H1 (cell line): ENCODE results near the gene TEAD1. TPM values are rescaled to one million over a fixed set of nuclear protein-coding genes. Genes with fewer than 3 reads are reported as not detected.

Source experiments
- CTCF ChIA-PET: fragments of 300-600 bp; sonication (Branson Sonifier 250); formaldehyde crosslinking; loops from one replicate; lab custom pipeline; 2021; ENCODE audit not compliant: partially characterized antibody; lab: Charles Lee
- POLR2A ChIA-PET: fragments of 300-600 bp; sonication (Branson Sonifier 250); formaldehyde crosslinking; loops from one replicate; lab custom pipeline; 2021; ENCODE audit warnings: inconsistent platforms; ENCODE audit not compliant: partially characterized antibody; lab: Charles Lee
- DNase-seq, 2 experiments: peaks; one replicate each; pipeline versions ENCODE4 v3.0.0 to v3.0.0-alpha.2; 2010 to 2022; ENCODE audit warnings: low spot score in 2 of 2, low read depth in 1 of 2, mixed read lengths in 1 of 2
- FAIRE-seq: peaks from 2 replicates; lab custom pipeline; 2011; peaks lifted over from hg19 to GRCh38; lab: Jason Lieb, UNC
- H2AFZ ChIP-seq: 2 replicates; pipeline ENCODE4 v1.8.1; 2012; ENCODE audit warnings: low read length, inconsistent platforms
- H2AK5ac ChIP-seq: 2 replicates; pipeline ENCODE4 v1.6.1; 2013; ENCODE audit warnings: low read depth, low read length
- H2BK120ac ChIP-seq: replicated peaks from 2 replicates; pipeline ENCODE3; 2013; ENCODE audit warnings: low read depth, low read length, inconsistent platforms
- H2BK12ac ChIP-seq: 2 replicates; pipeline ENCODE4 v1.6.1; 2013; ENCODE audit warnings: low read depth, low read length
- H2BK15ac ChIP-seq: 2 replicates; pipeline ENCODE4 v1.6.1; 2013; ENCODE audit warnings: low read length
- H2BK20ac ChIP-seq: 2 replicates; pipeline ENCODE4 v1.6.1; 2013; ENCODE audit warnings: low read length
- H2BK5ac ChIP-seq: 2 replicates; pipeline ENCODE4 v1.6.1; 2013; ENCODE audit warnings: low read depth, low read length
- H3K14ac ChIP-seq: 2 replicates; pipeline ENCODE4 v1.6.1; 2013; ENCODE audit warnings: inconsistent platforms; ENCODE audit not compliant: insufficient read length
- H3K18ac ChIP-seq: 2 replicates; pipeline ENCODE4 v1.6.1; 2013; ENCODE audit warnings: low read length; ENCODE audit errors: extremely low read depth
- H3K23ac ChIP-seq: 2 replicates; pipeline ENCODE4 v1.6.1; 2013; ENCODE audit warnings: inconsistent platforms; ENCODE audit not compliant: insufficient read length
- H3K23me2 ChIP-seq: 2 replicates; pipeline ENCODE4 v1.6.1; 2013; ENCODE audit warnings: low read depth, low read length
- H3K27ac ChIP-seq: 2 replicates; pipeline ENCODE4 v1.6.1; 2011; ENCODE audit warnings: low read depth, low read length, inconsistent platforms
- H3K27me3 ChIP-seq, 4 experiments: replicated peaks in 1 of 4; 1 replicate in 1 of 4; 2 replicates in 3 of 4; pipeline versions ENCODE4 v1.6.1 to v1.8.1; 2011 to 2013; ENCODE audit warnings: low read length in 3 of 4, mild to moderate bottlenecking in 3 of 4, inconsistent platforms in 2 of 4, mixed read lengths in 2 of 4, moderate library complexity in 1 of 4; ENCODE audit not compliant: control insufficient read depth in 3 of 4, insufficient read depth in 3 of 4; ENCODE audit errors: extremely low read depth in 1 of 4
- H3K36me3 ChIP-seq, 4 experiments: 2 replicates each; pipeline versions ENCODE4 v1.6.1 to v1.8.1; 2011 to 2013; ENCODE audit warnings: mild to moderate bottlenecking in 4 of 4, low read length in 3 of 4, moderate library complexity in 2 of 4, control low read depth in 1 of 4, inconsistent platforms in 1 of 4; ENCODE audit not compliant: insufficient read depth in 4 of 4, control insufficient read depth in 2 of 4
- H3K4ac ChIP-seq: replicated peaks from 2 replicates; pipeline ENCODE3; 2013; ENCODE audit warnings: low read length, low read depth, mixed read lengths, inconsistent platforms; ENCODE audit not compliant: insufficient read length
- H3K4me1 ChIP-seq, 4 experiments: replicated peaks in 1 of 4; 1 replicate in 1 of 4; 2 replicates in 3 of 4; pipeline versions ENCODE4 v1.6.1 to v1.8.1; 2011 to 2013; ENCODE audit warnings: low read length in 3 of 4, inconsistent platforms in 2 of 4, mixed read lengths in 1 of 4; ENCODE audit not compliant: insufficient read depth in 4 of 4, control insufficient read depth in 3 of 4
- H3K4me2 ChIP-seq, 2 experiments: 2 replicates each; pipeline versions ENCODE4 v1.6.1 to v1.8.1; 2011 to 2013; ENCODE audit warnings: low read depth in 2 of 2, low read length in 2 of 2, control low read depth in 1 of 2, inconsistent platforms in 1 of 2, mild to moderate bottlenecking in 1 of 2; ENCODE audit not compliant: insufficient read depth in 1 of 2
- H3K4me3 ChIP-seq, 4 experiments: fragments of 200-600, 300-600 bp in 1 of 4; sonication (generic), shearing (Covaris generic), sonication (Bioruptor Twin) in 1 of 4; 2 replicates each; pipeline versions ENCODE4 v1.5.1 to v1.8.1; 2011 to 2016; ENCODE audit warnings: low read length in 4 of 4, low read depth in 3 of 4, control low read depth in 2 of 4, inconsistent platforms in 2 of 4, mild to moderate bottlenecking in 2 of 4, mixed read lengths in 1 of 4, moderate library complexity in 1 of 4; ENCODE audit not compliant: insufficient read depth in 2 of 4; ENCODE audit errors: extremely low read depth in 1 of 4
- H3K56ac ChIP-seq: replicated peaks from 2 replicates; pipeline ENCODE3; 2013; ENCODE audit warnings: low read depth, mild to moderate bottlenecking, mixed read lengths, low read length, inconsistent platforms; ENCODE audit not compliant: insufficient read length
- H3K79me1 ChIP-seq: 2 replicates; pipeline ENCODE4 v1.6.1; 2013; ENCODE audit warnings: low read depth, low read length, control low read depth
- H3K79me2 ChIP-seq, 2 experiments: 2 replicates each; pipeline versions ENCODE4 v1.6.1 to v1.8.1; 2012 to 2013; ENCODE audit warnings: low read length in 2 of 2, mild to moderate bottlenecking in 2 of 2, inconsistent platforms in 1 of 2; ENCODE audit not compliant: insufficient read depth in 2 of 2, control insufficient read depth in 1 of 2
- H3K9ac ChIP-seq, 4 experiments: replicated peaks in 1 of 4; 1 replicate in 1 of 4; 2 replicates in 3 of 4; pipeline versions ENCODE4 v1.6.1 to v1.8.1; 2011 to 2013; ENCODE audit warnings: low read depth in 3 of 4, low read length in 3 of 4, control low read depth in 2 of 4, mild to moderate bottlenecking in 2 of 4, moderate library complexity in 2 of 4, inconsistent platforms in 1 of 4; ENCODE audit errors: extremely low read depth in 1 of 4
- H3K9me3 ChIP-seq, 2 experiments: 2 replicates each; pipeline versions ENCODE4 v1.6.1 to v1.8.1; 2012 to 2013; ENCODE audit warnings: mild to moderate bottlenecking in 2 of 2, moderate library complexity in 2 of 2, control low read depth in 1 of 2, inconsistent platforms in 1 of 2, low read depth in 1 of 2, low read length in 1 of 2, mixed read lengths in 1 of 2; ENCODE audit not compliant: insufficient read depth in 2 of 2
- H4K20me1 ChIP-seq, 2 experiments: replicated peaks in 1 of 2; 2 replicates each; pipeline versions ENCODE3 to v1.8.1; 2011 to 2013; ENCODE audit warnings: inconsistent platforms in 2 of 2, low read length in 2 of 2, mild to moderate bottlenecking in 1 of 2; ENCODE audit not compliant: insufficient read depth in 2 of 2, control insufficient read depth in 1 of 2
- H4K5ac ChIP-seq: 2 replicates; pipeline ENCODE4 v1.6.1; 2013; ENCODE audit warnings: low read length, low read depth, mixed read lengths, inconsistent platforms; ENCODE audit not compliant: insufficient read length
- H4K8ac ChIP-seq: 2 replicates; pipeline ENCODE4 v1.8.0; 2013; ENCODE audit warnings: mild to moderate bottlenecking, moderate library complexity, low read length, inconsistent platforms; ENCODE audit not compliant: insufficient read depth; ENCODE audit errors: extremely low read depth
- H4K91ac ChIP-seq: replicated peaks from 2 replicates; pipeline ENCODE3; 2013; ENCODE audit warnings: low read length, mixed read lengths, inconsistent platforms; ENCODE audit not compliant: insufficient read length
- ASH2L ChIP-seq: fragments of 200-600, 300-600 bp; sonication (generic); IDR thresholded peaks from one replicate; pipeline ENCODE4 v1.7.1; 2017; ENCODE audit warnings: low read length
- BRCA1 ChIP-seq: IDR thresholded peaks from 2 replicates; pipeline ENCODE4 v1.6.1; 2012; ENCODE audit warnings: low read depth, low read length, improper control_type of control experiment
- CEBPB ChIP-seq: IDR thresholded peaks from 2 replicates; pipeline ENCODE4 v1.6.1; 2012; ENCODE audit warnings: low read depth, low read length
- CHD2 ChIP-seq: IDR thresholded peaks from 2 replicates; pipeline ENCODE4 v1.6.1; 2012; ENCODE audit warnings: low read length, improper control_type of control experiment
- CTBP2 ChIP-seq: IDR thresholded peaks from 2 replicates; pipeline ENCODE4 v1.7.0; 2011; ENCODE audit warnings: borderline replicate concordance, mild to moderate bottlenecking, moderate library complexity, mixed read lengths, low read length; ENCODE audit not compliant: insufficient read depth, insufficient read length
- NANOG ChIP-seq: IDR thresholded peaks from 2 replicates; pipeline ENCODE4 v1.6.1; 2011; ENCODE audit warnings: low read length, low read depth, mild to moderate bottlenecking, inconsistent platforms; ENCODE audit not compliant: insufficient read depth, poor library complexity, severe bottlenecking
- POU5F1 ChIP-seq: IDR thresholded peaks from 2 replicates; pipeline ENCODE4 v1.6.1; 2011; ENCODE audit warnings: low read depth, mild to moderate bottlenecking, low read length, moderate library complexity
- RNF2 ChIP-seq: fragments of 200-900, 300-1000 bp; sonication (generic); IDR thresholded peaks from 2 replicates; pipeline ENCODE4 v1.7.1; 2016; ENCODE audit warnings: borderline replicate concordance, low read depth, mild to moderate bottlenecking, antibody characterized with exemption, low read length; ENCODE audit not compliant: poor library complexity, severe bottlenecking; ENCODE audit errors: missing control alignments
- SIRT6 ChIP-seq: IDR thresholded peaks from one replicate; pipeline ENCODE4 v1.7.1; 2012; ENCODE audit warnings: low read length, inconsistent platforms
- SIX5 ChIP-seq: IDR thresholded peaks from 2 replicates; pipeline ENCODE4 v1.6.1; 2011; ENCODE audit warnings: mild to moderate bottlenecking, low read depth, low read length
- WGBS, 2 experiments: shearing (Covaris generic) in 1 of 2; methylation state at CpG; one replicate each; pipeline versions ENCODE4 v1.1.6 to v1.1.7; 2013 to 2015; ENCODE audit warnings: low lambda C conversion rate in 2 of 2, mixed read lengths in 2 of 2, inconsistent platforms in 1 of 2, low coverage in 1 of 2, missing lambda C conversion rate in 1 of 2; ENCODE audit not compliant: insufficient replicate concordance in 2 of 2, insufficient coverage in 1 of 2, insufficient read length in 1 of 2; ENCODE audit errors: extremely low coverage in 1 of 2, missing lambda C conversion rate in 1 of 2; 5-methylcytosine and 5-hydroxymethylcytosine counted together
- polyA plus RNA-seq, 7 experiments: library from polyadenylated mRNA; depleted of rRNA in 3 of 7; stranded (reverse) in 5 of 7; unstranded in 2 of 7; fragments of >200 nt in 5 of 7; fragments of 200-250 nt in 2 of 7; gene quantifications; 1 replicate in 5 of 7; 2 replicates in 1 of 7; 4 replicates in 1 of 7; pipeline versions ENCODE4 v1.2.1 to v1.2.3, GENCODE V29; 2011 to 2013; ENCODE audit warnings: missing spikeins in 2 of 7, mixed read lengths in 2 of 7
- total RNA-seq: library from RNA; stranded (reverse); fragmentation: NEBNext Ultra II Directional; extraction: Animal tissue kit (Norgen Biotek cat#: 25700); gene quantifications from 2 replicates; pipeline ENCODE4 v1.2.1, GENCODE V29; 2021

Gene TEAD1
- total and polyA plus RNA-seq, 2 of the 8 experiments (the other 6 are each of a cell fraction or from before 2014, with no cell fraction given) = 15.6 to 67.4 TPM

GRCh38 chr11:12754582-12755234, 80.5 kb downstream of the TEAD1 start:
- POLR2A ChIA-PET = interaction anchor here (1.5 kb wide), 1 partner anchor 54 kb away, joined by 5 read pairs; no protein-coding TSS in a partner anchor
- 89% methylated on average over 3 of the region's 3 CpGs; no CpG with 5 or more reads in 1 of the 2 experiments for WGBS, 2 experiments
- Histone ChIP-seq H3K79me1 (peaks cover 22% of the 10 kb centered on the region), H3K18ac (no peak overlapping the region), H3K27ac (no peak overlapping the region), H3K56ac (no peak overlapping the region), H3K4me3 (no peak overlapping the region), H2BK20ac (no peak overlapping the region), H2BK5ac (no peak overlapping the region), H3K4me2 (no peak overlapping the region), H2BK120ac (no peak overlapping the region), H4K5ac (no peak overlapping the region), H3K9ac (no peak overlapping the region), H3K27me3 (no peaks in the 10 kb centered on the region), H2BK15ac (no peak overlapping the region), H4K20me1 (peaks cover 0 to 23% of the 10 kb centered on the region in 2 experiments)
- no peak for FAIRE-seq
- no peak for TF ChIP-seq ASH2L
- TF ChIP-seq RNF2 = no peak
- no peak for TF ChIP-seq POU5F1
- TF ChIP-seq SIX5 = no peak
- no peak for TF ChIP-seq CTBP2
- TF ChIP-seq BRCA1 = no peak
- TF ChIP-seq CEBPB = no peak
- no peak for TF ChIP-seq SIRT6
- TF ChIP-seq CHD2 = no peak
- no peak for TF ChIP-seq NANOG
- TF ChIP-seq, all 59 proteins: peak for 0
- Histone ChIP-seq H3K23me2 (no peaks in the 10 kb centered on the region), H3K79me2 (peaks cover 2 to 93% of the 10 kb centered on the region in 2 experiments), H3K14ac (no peak overlapping the region), H2AK5ac (no peak overlapping the region; the same call in 1 of the 2 replicates), H3K23ac (no peak overlapping the region), H4K91ac (no peak overlapping the region), H4K8ac (no peak overlapping the region), H3K4me1 (peaks cover 3 to 27% (median 14%) of the 10 kb centered on the region in 4 experiments; a peak in 6 of 7 replicates), H2AFZ (no peak overlapping the region), H3K36me3 (no peaks in the 10 kb centered on the region), H2BK12ac (no peak overlapping the region), H3K9me3 (no peaks in the 10 kb centered on the region), H3K4ac (no peak overlapping the region)
- CTCF ChIA-PET = interaction anchor here (1.2 to 2.8 kb wide), 6 partner anchors 9 to 135 kb away, joined by 3 to 8 read pairs (median 4); no protein-coding TSS in a partner anchor
- no peak for DNase-seq
